GM12878 (cell line): ENCODE results near the gene CASS4.

Experiments used
- BHLHE40 ChIP-seq, 2 experiments: fragments of 450-650 bp in 1 of 2; IDR thresholded peaks; 2 replicates each; pipeline ENCODE4 v1.6.1; 2011 to 2017; ENCODE audit warnings: low read depth in 2 of 2, borderline replicate concordance in 1 of 2, improper control_type of control experiment in 1 of 2, low read length in 1 of 2, mild to moderate bottlenecking in 1 of 2
- NRF1 ChIP-seq: conservative IDR thresholded peaks from 2 replicates; pipeline ENCODE4 v1.6.1; 2011; ENCODE audit warnings: mild to moderate bottlenecking, low read depth, low read length, improper control_type of control experiment
- POLR2AphosphoS2 ChIP-seq: IDR thresholded peaks from 2 replicates; pipeline ENCODE4 v1.6.1; 2011; ENCODE audit warnings: low read depth, mild to moderate bottlenecking, low read length, improper control_type of control experiment, moderate library complexity
- POLR2AphosphoS5 ChIP-seq: IDR thresholded peaks from 2 replicates; pipeline ENCODE4 v1.6.1; 2011; ENCODE audit warnings: mild to moderate bottlenecking, low read length, inconsistent platforms
- YY1 ChIP-seq: IDR thresholded peaks from 2 replicates; pipeline ENCODE4 v1.6.1; 2011; ENCODE audit warnings: low read depth, mild to moderate bottlenecking, low read length
- ZBED1 ChIP-seq: IDR thresholded peaks from 2 replicates; pipeline ENCODE4 v1.6.1; 2016; ENCODE audit warnings: borderline replicate concordance

- TF ChIP-seq POLR2AphosphoS2 (no peak), NRF1 (no peak), YY1 (no peak), POLR2AphosphoS5 (no peak), ZBED1 (no peak), BHLHE40 (IDR thresholded peaks at IDR 0.05; ENCODE audit: borderline replicate concordance in 1 of 2, low read depth in 2 of 2, low read length in 1 of 2) (no peak)
Measured at GRCh38 chr20:56371977-56372376, 40.1 kb upstream of the CASS4 start.
